Middle frontal gyrus (tissue), 1 donor: ENCODE results near the gene PPP1R13L.
"Not testable (repeated sequence)": the region's sequence is repeated elsewhere in the genome, so short reads cannot be mapped to it uniquely, and the experiment has no call there.

Experiments used
- DNase-seq: peaks from one replicate; pipeline ENCODE4 v3.0.0-alpha.2; 2015; ENCODE audit warnings: low spot score; ENCODE audit errors: extremely low spot score

PPP1R13L gene

GRCh38 chr19:45347570-45348366 lies 57.1 kb downstream of the PPP1R13L start:
- no peak for DNase-seq

DNA sequence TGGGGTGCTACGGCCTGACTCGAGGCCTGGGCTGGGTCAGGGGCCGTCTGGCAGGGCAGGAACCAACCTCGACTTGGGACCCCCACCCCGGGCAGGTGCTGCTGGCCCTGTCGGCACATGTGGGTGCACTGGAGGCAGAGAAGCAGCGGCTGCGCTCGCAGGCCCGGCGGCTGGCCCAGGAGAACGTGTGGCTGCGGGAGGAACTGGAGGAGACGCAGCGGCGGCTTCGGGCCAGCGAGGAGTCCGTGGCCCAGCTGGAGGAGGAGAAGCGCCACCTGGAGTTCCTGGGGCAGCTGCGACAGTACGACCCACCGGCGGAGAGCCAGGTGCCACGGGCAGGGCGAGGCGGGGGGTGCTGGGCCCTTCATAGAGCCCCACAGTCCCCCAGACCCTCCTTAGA lies 58.4 kb downstream of the PPP1R13L start:
- DNase-seq = no peak

- DNase-seq = no peak
Measured at GRCh38 chr19:45345506-45345860, 59.4 kb downstream of the PPP1R13L start.

DNA sequence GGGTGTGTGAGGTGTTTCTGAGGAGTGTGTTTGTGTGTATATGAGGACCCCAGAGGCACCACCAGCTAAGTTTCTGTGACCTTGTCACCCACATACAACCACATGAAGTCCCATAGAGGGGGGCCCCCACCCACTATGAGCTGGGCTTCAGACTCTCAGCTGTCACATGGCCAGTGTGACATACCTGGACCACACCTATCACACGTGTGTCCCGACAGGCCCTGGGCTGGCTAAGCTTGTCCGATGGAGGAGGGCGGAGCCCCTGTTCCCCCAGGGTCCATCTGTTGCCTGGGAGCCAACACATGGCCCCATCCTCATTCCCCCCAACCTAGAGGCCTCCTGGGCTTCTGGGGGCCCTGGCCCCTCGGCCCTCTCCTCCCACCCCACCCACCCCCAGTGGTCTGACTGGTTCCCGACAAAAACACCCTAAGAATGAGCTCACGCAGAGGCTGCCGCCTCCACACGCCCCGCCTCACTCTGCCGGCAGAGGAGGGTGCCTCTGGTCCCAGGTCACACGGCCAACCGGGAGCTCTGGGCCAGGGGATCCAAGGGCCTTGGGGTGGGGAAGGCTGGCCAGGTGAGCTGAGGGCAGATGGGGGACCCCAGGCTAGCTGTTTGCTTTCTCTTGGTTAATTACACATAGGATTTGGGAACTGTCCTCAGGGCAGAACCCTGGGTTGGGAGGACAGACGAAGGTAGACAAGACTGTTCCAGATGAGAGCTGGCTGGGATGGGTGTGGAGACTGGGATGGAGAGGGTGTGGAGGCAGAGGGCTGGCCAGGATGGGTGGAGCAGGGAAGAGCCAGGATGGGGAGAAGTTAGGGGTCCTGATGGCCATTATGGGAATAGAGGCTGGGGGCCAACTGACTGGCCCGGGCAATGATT lies 60.0 kb downstream of the PPP1R13L start:
- DNase-seq = no peak

- DNase-seq = no peak
Measured at GRCh38 chr19:45342911-45343310, 62.0 kb downstream of the PPP1R13L start.

- DNase-seq = no peak
Measured at GRCh38 chr19:45340899-45341453, 63.9 kb downstream of the PPP1R13L start.

GRCh38 chr19:45340232-45340898 lies 64.5 kb downstream of the PPP1R13L start, which contains the start of gene KLC3:
Gene KLC3, plus strand, starts transcription at chr19:45340750. Its CDS starts 4,792 bp downstream, at chr19:45345542.
- DNase-seq = no peak

DNA sequence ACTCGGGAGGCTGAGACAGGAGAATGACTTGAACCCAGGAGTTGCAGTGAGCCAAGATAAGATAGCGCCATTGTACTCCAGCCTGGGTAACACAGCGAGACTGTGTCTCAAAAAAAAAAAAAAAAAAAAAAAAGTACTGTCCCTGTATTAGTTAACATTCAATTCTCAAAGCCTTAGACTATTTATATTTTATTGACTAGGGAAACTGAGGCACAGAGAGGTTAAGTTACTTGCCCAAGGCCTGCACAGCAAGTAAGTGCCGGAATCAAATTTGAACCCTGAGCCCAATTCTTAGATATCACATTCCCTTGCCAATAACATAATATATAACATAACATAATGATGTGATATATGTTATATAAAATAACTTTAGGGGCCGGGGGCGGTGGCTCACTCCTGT lies 65.2 kb downstream of the PPP1R13L start:
- DNase-seq = no peak

DNA sequence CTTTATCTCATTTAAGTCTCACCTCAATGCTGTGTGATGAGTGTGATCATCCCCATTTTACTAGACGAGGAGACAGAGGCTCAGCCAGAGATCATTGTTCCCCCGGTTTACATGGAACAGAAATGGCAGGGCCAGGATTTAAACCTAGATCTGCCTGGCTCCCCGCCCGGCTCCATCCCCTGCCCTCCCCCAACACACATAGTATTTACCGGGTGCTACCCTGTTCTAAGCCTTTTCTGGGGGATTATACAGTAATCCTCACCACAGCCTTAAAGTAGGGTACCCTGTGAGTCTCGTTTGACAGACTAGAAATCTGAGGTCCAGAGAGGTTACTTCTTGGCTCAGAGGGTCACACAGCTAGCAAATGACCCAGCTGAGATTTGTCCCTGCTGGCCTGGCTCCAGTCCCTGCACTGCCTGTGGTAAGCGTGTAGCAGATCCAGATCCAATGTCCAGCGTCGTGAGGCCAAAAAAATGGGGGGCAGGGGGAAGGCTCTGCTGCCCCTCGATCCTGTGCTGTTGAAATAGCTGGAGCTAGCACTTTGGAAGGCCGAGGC lies 68.1 kb downstream of the PPP1R13L start:
- no peak for DNase-seq

GRCh38 chr19:45334881-45335280 lies 70.0 kb downstream of the PPP1R13L start:
- not testable (repeated sequence) for DNase-seq

GRCh38 chr19:45333609-45334303 lies 71.1 kb downstream of the PPP1R13L start:
- DNase-seq = no peak

DNA sequence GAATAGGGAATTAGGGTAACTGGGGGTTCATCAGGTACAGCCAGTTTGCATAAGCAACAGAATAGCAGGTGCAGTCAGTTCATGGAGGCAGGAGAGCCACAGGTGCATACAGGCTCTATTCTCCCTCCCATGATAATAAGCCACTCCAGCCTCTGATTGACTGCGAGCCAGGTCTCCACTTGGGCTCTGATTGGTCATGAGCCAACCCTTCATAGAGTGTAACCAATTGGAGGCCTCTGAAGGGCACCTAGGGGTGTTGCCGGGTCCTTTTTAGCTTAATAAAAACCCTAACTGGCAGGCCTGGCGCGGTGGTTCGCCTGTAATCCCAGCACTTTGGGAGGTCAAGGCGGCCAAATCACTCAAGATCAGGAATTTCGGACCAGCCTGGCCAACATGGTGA lies 73.5 kb downstream of the PPP1R13L start:
- DNase-seq = no peak
